ENCODE results near the gene SMURF2. TPM values are rescaled to one million over a fixed set of nuclear protein-coding genes. Genes with fewer than 3 reads are reported as not detected.

The SMURF2 gene
- total RNA-seq, 1 donor from 2014 or later, result 24.6 TPM

GRCh38 chr17:64496348-64496785, 165.7 kb downstream of the SMURF2 start:
- peak overlapping the region; percentile 91 for H3K4me2 ChIP-seq
- H3K9me3 ChIP-seq (ENCODE audit: low read depth), result no peaks in the 10 kb centered on the region
- peak overlapping the region; percentile 77 for H3K4me3 ChIP-seq
- Mint-ChIP-seq H3K4me1 (peaks cover 37% of the 10 kb centered on the region), H3K36me3 (peaks cover 31% of the 10 kb centered on the region), H3K9me3 (no peaks in the 10 kb centered on the region), H3K4me3 (peak overlapping the region; percentile 99), H3K27me3 (ENCODE audit: insufficient read depth, low read depth) (peaks cover 7% of the 10 kb centered on the region), H3K27ac (peak overlapping the region; percentile 3)
- DNase-seq (ENCODE audit: low spot score), result no peak
- H3K27me3 ChIP-seq, result no peaks in the 10 kb centered on the region
- peak overlapping the region; percentile 84 for H2AFZ ChIP-seq (replicated peaks)
- peaks cover 60% of the 10 kb centered on the region for H3K79me2 ChIP-seq (ENCODE audit: low read depth)
- peaks cover 10% of the 10 kb centered on the region for H3K4me1 ChIP-seq
- H3F3A ChIP-seq (ENCODE audit: low read depth), result peaks cover 50% of the 10 kb centered on the region
- TF ChIP-seq CTCF (IDR thresholded peaks at IDR 0.05), result no peak
- H4K20me1 ChIP-seq (ENCODE audit: low read depth), result peaks cover 61% of the 10 kb centered on the region
- H3K27ac ChIP-seq, result peak overlapping the region; percentile 91
- peak overlapping the region; percentile 40 for H3K9ac ChIP-seq
- peaks cover 40% of the 10 kb centered on the region for H3K36me3 ChIP-seq

Small RNAs within 50 kb of the gene (microRNA-seq; reads per million reads assigned to microRNA genes)
- gene MIR3064, result 2.5 reads per million, percentile 10 among the genes with 10 or more reads in this experiment
- gene MIR5047, result not detected

Small RNAs within 50 kb of the gene (small RNA-seq; reads per million reads assigned to genes)
- not detected for gene AC009994.1

Other genes starting within 250 kb of the SMURF2 start
- gene MILR1, start 213.2 kb downstream of the SMURF2 start, total RNA-seq (ENCODE audit: low replicate concordance), result not detected in 2 replicates
- gene POLG2, start 165.3 kb downstream of the SMURF2 start, total RNA-seq (ENCODE audit: low replicate concordance), result 29.5 and 33.9 TPM in 2 replicates
- gene DDX5, start 156.0 kb downstream of the SMURF2 start, total RNA-seq (ENCODE audit: low replicate concordance), result 967 and 1,090 TPM in 2 replicates
- 75.4 and 76.9 TPM in 2 replicates for gene CEP95, start 155.3 kb downstream of the SMURF2 start, total RNA-seq (ENCODE audit: low replicate concordance)

Data from neural progenitor cell (in vitro differentiated cells).